Smooth muscle cell (in vitro differentiated cells): Measurements from ENCODE around the gene PUDP. TPM values are rescaled to one million over a fixed set of nuclear protein-coding genes. Genes with fewer than 3 reads are reported as not detected.

Experiments used
- DNase-seq: peaks from one replicate; lab custom pipeline; 2025; ENCODE audit not compliant: unreplicated experiment; lab: John Stamatoyannopoulos, UW
- H2AFZ ChIP-seq: fragments of 200-600 bp; sonication (generic); 2 replicates; pipeline ENCODE4 v1.6.0; 2016; ENCODE audit warnings: antibody characterized with exemption, low read depth, mild to moderate bottlenecking
- H3F3A ChIP-seq: fragments of 200-600 bp; sonication (generic); 2 replicates; pipeline ENCODE4 v1.6.0; 2017; ENCODE audit warnings: antibody characterized with exemption, low read depth
- H3K27ac ChIP-seq: fragments of 200-600 bp; sonication (generic); 2 replicates; pipeline ENCODE4 v1.5.1; 2016; ENCODE audit warnings: low read depth, mild to moderate bottlenecking
- H3K27me3 ChIP-seq: fragments of 200-600 bp; sonication (generic); 2 replicates; pipeline ENCODE4 v1.6.1; 2016; ENCODE audit warnings: low read depth, mild to moderate bottlenecking
- H3K36me3 ChIP-seq: fragments of 200-600 bp; sonication (generic); 2 replicates; pipeline ENCODE4 v1.5.1; 2016; ENCODE audit warnings: low read depth
- H3K4me1 ChIP-seq: fragments of 200-600 bp; sonication (generic); 2 replicates; pipeline ENCODE4 v1.5.1; 2016; ENCODE audit warnings: low read depth
- H3K4me2 ChIP-seq: fragments of 200-600 bp; sonication (generic); 2 replicates; pipeline ENCODE4 v1.6.0; 2016; ENCODE audit warnings: mild to moderate bottlenecking
- H3K4me3 ChIP-seq: fragments of 200-600 bp; sonication (generic); 2 replicates; pipeline ENCODE4 v1.5.1; 2016; ENCODE audit warnings: mild to moderate bottlenecking
- H3K79me2 ChIP-seq: fragments of 200-600 bp; sonication (generic); 2 replicates; pipeline ENCODE4 v1.6.0; 2016; ENCODE audit warnings: low read depth, mild to moderate bottlenecking
- H3K9ac ChIP-seq: fragments of 200-600 bp; sonication (generic); 2 replicates; pipeline ENCODE4 v1.6.0; 2016; ENCODE audit warnings: low read depth
- H3K9me3 ChIP-seq: fragments of 200-600 bp; sonication (generic); replicated peaks from 2 replicates; pipeline ENCODE4 v1.5.1; 2016; ENCODE audit warnings: low read depth
- H4K20me1 ChIP-seq: fragments of 200-600 bp; sonication (generic); 2 replicates; pipeline ENCODE4 v1.6.0; 2016; ENCODE audit warnings: low read depth
- WGBS: methylation state at CpG from one replicate; pipeline ENCODE4 v1.1.7; 2016; ENCODE audit warnings: low lambda C conversion rate; 5-methylcytosine and 5-hydroxymethylcytosine counted together
- polyA plus RNA-seq: library from polyadenylated mRNA; unstranded; fragments of >200 nt; fragmentation: Nextera tagmentation; extraction: Ambion mirVana; gene quantifications from 2 replicates; pipeline ENCODE4 v1.2.1, GENCODE V29; 2016
- total RNA-seq: library from RNA; depleted of rRNA; stranded (reverse); fragments of >200 nt; gene quantifications from 2 replicates; pipeline ENCODE4 v1.2.3, GENCODE V29; 2014
- TF ChIP-seq, protein P1 (sequence below): fragments of 200-600 bp; sonication (generic); IDR thresholded peaks from 2 replicates; pipeline ENCODE4 v1.5.1; 2017; ENCODE audit warnings: borderline replicate concordance, mild to moderate bottlenecking, antibody characterized with exemption; ENCODE audit not compliant: insufficient read depth, poor library complexity, severe bottlenecking

The PUDP gene
- total and polyA plus RNA-seq, 2 experiments from 2014 or later, result 13.2 to 19.5 TPM

DNA sequence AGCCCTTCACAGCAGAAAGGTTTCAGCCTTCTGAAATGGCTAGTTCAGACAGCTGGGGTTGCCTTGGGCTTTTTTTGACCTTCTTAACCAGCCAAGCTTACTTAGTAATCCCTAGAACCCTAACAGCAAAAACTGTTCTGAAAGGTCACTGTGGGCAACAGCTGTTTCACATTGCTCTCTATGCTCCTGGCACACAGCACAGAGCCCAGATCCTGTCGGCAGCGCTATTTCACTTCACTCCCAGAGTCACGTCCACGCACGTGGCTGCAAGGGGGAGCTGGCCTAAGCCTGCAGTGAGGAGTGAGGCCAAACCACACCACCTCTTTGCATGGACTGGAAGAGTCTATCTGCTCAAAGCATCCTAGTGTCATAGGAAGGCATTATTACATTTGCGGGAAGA, 32.4 kb downstream of the PUDP start:
- no peak for DNase-seq

DNA sequence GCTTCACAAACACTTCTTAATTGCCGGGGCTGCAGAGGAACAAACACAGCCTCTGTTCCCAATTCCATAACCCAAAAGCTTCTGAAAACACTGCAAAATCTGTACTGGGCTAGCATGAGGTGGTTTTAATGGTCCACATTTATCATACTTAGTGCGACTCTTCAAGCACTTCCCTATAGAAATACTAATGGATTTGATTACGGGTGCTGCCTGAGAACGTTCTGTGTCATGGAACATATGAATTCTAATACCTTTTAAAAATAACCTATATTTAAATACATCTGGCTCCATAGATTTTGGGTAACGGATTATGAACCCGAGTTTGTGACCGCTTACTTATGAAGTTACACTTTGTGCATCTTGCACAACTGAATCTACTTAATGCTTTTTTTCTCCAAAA, 35.9 kb downstream of the PUDP start:
- TF ChIP-seq, protein P1, sequence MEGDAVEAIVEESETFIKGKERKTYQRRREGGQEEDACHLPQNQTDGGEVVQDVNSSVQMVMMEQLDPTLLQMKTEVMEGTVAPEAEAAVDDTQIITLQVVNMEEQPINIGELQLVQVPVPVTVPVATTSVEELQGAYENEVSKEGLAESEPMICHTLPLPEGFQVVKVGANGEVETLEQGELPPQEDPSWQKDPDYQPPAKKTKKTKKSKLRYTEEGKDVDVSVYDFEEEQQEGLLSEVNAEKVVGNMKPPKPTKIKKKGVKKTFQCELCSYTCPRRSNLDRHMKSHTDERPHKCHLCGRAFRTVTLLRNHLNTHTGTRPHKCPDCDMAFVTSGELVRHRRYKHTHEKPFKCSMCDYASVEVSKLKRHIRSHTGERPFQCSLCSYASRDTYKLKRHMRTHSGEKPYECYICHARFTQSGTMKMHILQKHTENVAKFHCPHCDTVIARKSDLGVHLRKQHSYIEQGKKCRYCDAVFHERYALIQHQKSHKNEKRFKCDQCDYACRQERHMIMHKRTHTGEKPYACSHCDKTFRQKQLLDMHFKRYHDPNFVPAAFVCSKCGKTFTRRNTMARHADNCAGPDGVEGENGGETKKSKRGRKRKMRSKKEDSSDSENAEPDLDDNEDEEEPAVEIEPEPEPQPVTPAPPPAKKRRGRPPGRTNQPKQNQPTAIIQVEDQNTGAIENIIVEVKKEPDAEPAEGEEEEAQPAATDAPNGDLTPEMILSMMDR, result no peak
- no peaks in the 10 kb centered on the region for H3K27me3 ChIP-seq
- no peak for DNase-seq
- peaks cover 5% of the 10 kb centered on the region for H4K20me1 ChIP-seq
- H2AFZ ChIP-seq, result no peak overlapping the region
- 86% methylated on average over 7 of the region's 7 CpGs for WGBS
- no peaks in the 10 kb centered on the region for H3K9me3 ChIP-seq
- H3K27ac ChIP-seq, result no peak overlapping the region
- no peaks in the 10 kb centered on the region for H3K4me1 ChIP-seq
- H3F3A ChIP-seq, result no peaks in the 10 kb centered on the region
- no peak overlapping the region for H3K4me2 ChIP-seq
- no peaks in the 10 kb centered on the region for H3K79me2 ChIP-seq
- no peak overlapping the region for H3K9ac ChIP-seq
- H3K36me3 ChIP-seq, result no peaks in the 10 kb centered on the region
- no peak overlapping the region for H3K4me3 ChIP-seq

More for the DNA sequence above, 32.4 kb downstream of the PUDP start:
- Histone ChIP-seq H3K27me3 (no peaks in the 10 kb centered on the region), H3F3A (no peaks in the 10 kb centered on the region), H2AFZ (no peak overlapping the region), H3K27ac (no peak overlapping the region), H3K4me2 (no peak overlapping the region), H3K9ac (no peak overlapping the region), H3K36me3 (no peaks in the 10 kb centered on the region), H3K4me3 (no peak overlapping the region), H3K9me3 (no peaks in the 10 kb centered on the region), H3K79me2 (no peaks in the 10 kb centered on the region), H4K20me1 (peaks cover 4% of the 10 kb centered on the region), H3K4me1 (no peaks in the 10 kb centered on the region)
- TF ChIP-seq, protein P1, result no peak
- 74% methylated on average over 6 of the region's 6 CpGs for WGBS

DNA sequence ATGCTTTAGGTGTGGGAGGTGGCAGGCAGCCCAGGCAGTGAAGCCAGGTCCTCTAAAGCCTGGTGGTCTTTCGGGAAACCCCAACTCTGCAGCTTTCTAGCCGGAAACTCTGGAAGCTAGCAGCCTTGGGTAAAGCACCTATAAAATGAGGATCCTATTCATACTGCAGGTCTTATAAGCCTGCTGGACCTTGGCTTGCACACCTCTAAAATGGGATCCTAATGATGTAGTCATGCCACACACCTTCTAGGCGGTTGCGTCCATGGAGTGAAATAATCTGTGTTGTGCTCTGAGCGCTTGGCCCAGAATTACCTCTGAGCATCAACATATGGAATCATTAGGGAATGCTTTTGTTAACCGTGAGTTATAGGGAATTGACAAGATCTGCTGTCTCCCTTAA, 36.4 kb downstream of the PUDP start:
- Histone ChIP-seq H3K27me3 (no peaks in the 10 kb centered on the region), H3K4me2 (no peak overlapping the region), H2AFZ (no peak overlapping the region), H3K27ac (no peak overlapping the region), H4K20me1 (peaks cover 5% of the 10 kb centered on the region), H3K9me3 (no peaks in the 10 kb centered on the region), H3F3A (no peaks in the 10 kb centered on the region), H3K4me1 (no peaks in the 10 kb centered on the region), H3K9ac (no peak overlapping the region), H3K4me3 (no peak overlapping the region), H3K36me3 (no peaks in the 10 kb centered on the region), H3K79me2 (no peaks in the 10 kb centered on the region)
- DNase-seq, result no peak
- 86% methylated on average over 6 of the region's 6 CpGs for WGBS
- TF ChIP-seq, protein P1, result no peak

DNA sequence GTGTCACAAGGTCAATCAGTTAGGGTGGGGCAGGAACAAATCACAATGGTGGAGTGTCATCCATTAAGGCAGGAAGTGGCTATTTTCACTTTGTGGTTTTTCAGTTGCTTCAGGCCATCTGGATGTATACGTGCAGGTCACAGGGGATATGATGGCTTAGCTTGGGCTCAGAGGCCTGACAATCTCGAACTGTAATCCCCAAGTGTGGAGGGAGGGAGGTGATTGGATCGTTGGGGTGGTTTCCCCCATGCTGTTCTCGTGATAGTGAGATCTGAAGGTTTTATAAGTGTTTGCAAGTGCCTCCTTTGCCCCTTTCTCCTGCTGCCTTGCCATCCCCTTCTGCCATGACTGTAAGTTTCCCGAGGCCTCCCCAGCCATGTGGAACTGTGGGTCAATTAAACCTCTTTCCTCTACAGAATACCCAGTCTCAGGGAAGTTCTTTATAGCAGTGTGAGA, 37.1 kb downstream of the PUDP start:
- no peaks in the 10 kb centered on the region for H3K4me1 ChIP-seq
- no peak overlapping the region for H2AFZ ChIP-seq
- H3K79me2 ChIP-seq, result no peaks in the 10 kb centered on the region
- H3K4me3 ChIP-seq, result no peak overlapping the region
- no peak overlapping the region for H3K27ac ChIP-seq
- H3K36me3 ChIP-seq, result no peaks in the 10 kb centered on the region
- no peaks in the 10 kb centered on the region for H3F3A ChIP-seq
- TF ChIP-seq, protein P1, result no peak
- 44% methylated on average over 5 of the region's 5 CpGs for WGBS
- no peaks in the 10 kb centered on the region for H3K9me3 ChIP-seq
- DNase-seq, result no peak
- H3K4me2 ChIP-seq, result no peak overlapping the region
- H4K20me1 ChIP-seq, result peaks cover 5% of the 10 kb centered on the region
- no peaks in the 10 kb centered on the region for H3K27me3 ChIP-seq
- no peak overlapping the region for H3K9ac ChIP-seq
